Natural killer cell (primary cell): ENCODE measurements around the gene ENO4. TPM values are rescaled to one million over a fixed set of nuclear protein-coding genes. Genes with fewer than 3 reads are reported as not detected.

Experiments
- ATAC-seq, 3 donors: fragments of 150-1000 bp in 2 of 3; fragments of 200-7000 bp in 1 of 3; cut with Tn5 transposase; 1 replicate in 1 of 3; 2 replicates in 2 of 3; pipeline ENCODE4 v1.10.0; 2021; ENCODE audit warnings: mild to moderate bottlenecking in 2 of 3, moderate library complexity in 2 of 3
- DNase-seq, 2 donors: peaks; one replicate each; pipeline versions ENCODE4 v3.0.0 to v3.0.0-alpha.2; 2013 to 2021; ENCODE audit warnings: mixed read lengths in 1 of 2
- H3K27ac ChIP-seq: one replicate; pipeline ENCODE4 v1.5.1; 2013; ENCODE audit warnings: mild to moderate bottlenecking, low read length
- H3K27me3 ChIP-seq: one replicate; pipeline ENCODE4 v1.6.1; 2013; ENCODE audit warnings: low read length; ENCODE audit not compliant: control insufficient read depth, insufficient read depth
- H3K36me3 ChIP-seq: one replicate; pipeline ENCODE4 v1.6.1; 2013; ENCODE audit warnings: low read length; ENCODE audit not compliant: control insufficient read depth, insufficient read depth
- H3K4me1 ChIP-seq: one replicate; pipeline ENCODE4 v1.6.1; 2013; ENCODE audit warnings: low read length; ENCODE audit not compliant: control insufficient read depth, insufficient read depth
- H3K4me3 ChIP-seq: one replicate; pipeline ENCODE4 v1.5.1; 2013; ENCODE audit warnings: low read length
- H3K9me3 ChIP-seq: one replicate; pipeline ENCODE4 v1.6.1; 2013; ENCODE audit warnings: low read length; ENCODE audit not compliant: control insufficient read depth, insufficient read depth
- H3K27ac Mint-ChIP-seq, 2 donors: one replicate each; pipeline ENCODE4 v1.8.0; 2022; ENCODE audit warnings: mild to moderate bottlenecking in 2 of 2, mixed read lengths in 2 of 2, moderate library complexity in 1 of 2
- H3K27me3 Mint-ChIP-seq, 2 donors: one replicate each; pipeline ENCODE4 v1.8.0; 2022; ENCODE audit warnings: low read depth in 2 of 2, mixed read lengths in 2 of 2
- H3K36me3 Mint-ChIP-seq: one replicate; pipeline ENCODE4 v1.8.0; 2022; ENCODE audit warnings: mixed read lengths
- H3K4me1 Mint-ChIP-seq, 2 donors: one replicate each; pipeline ENCODE4 v1.8.0; 2022; ENCODE audit warnings: mixed read lengths in 2 of 2
- H3K4me3 Mint-ChIP-seq: one replicate; pipeline ENCODE4 v1.8.0; 2022; ENCODE audit warnings: mild to moderate bottlenecking, moderate library complexity, mixed read lengths
- H3K9me3 Mint-ChIP-seq, 2 donors: one replicate each; pipeline ENCODE4 v1.8.0; 2022; ENCODE audit warnings: mixed read lengths in 2 of 2
- CTCF ChIP-seq: fragments of 200-600 bp; IDR thresholded peaks from one replicate; pipeline ENCODE4 v1.8.0; 2022; ENCODE audit warnings: antibody characterized with exemption
- WGBS: methylation state at CpG from one replicate; pipeline ENCODE4 v1.1.7; 2013; ENCODE audit warnings: missing lambda C conversion rate; ENCODE audit not compliant: insufficient coverage; 5-methylcytosine and 5-hydroxymethylcytosine counted together
- intact Hi-C: fragments of 100-400 bp; cut with micrococcal nuclease; formaldehyde crosslinking; loops from one replicate; pipeline ENCODE4 v1.14.2; 2022
- total RNA-seq, 4 donors: library from RNA; stranded (reverse); fragments of 120-200 nt in 1 of 4; gene quantifications; one replicate each; pipeline versions ENCODE4 v1.2.3 to v1.2.4, GENCODE V29; 2013 to 2022

ENO4 gene
- total RNA-seq, 3 donors from 2014 or later (not counting 1 experiment from before 2014, with no cell fraction given): not detected

GRCh38 chr10:116926426-116926825, 77.1 kb downstream of the ENO4 start:
- no peak for DNase-seq
- no peak overlapping the region for H3K27ac Mint-ChIP-seq
- Histone ChIP-seq H3K36me3 (no peaks in the 10 kb centered on the region), H3K27ac (no peak overlapping the region), H3K4me1 (no peaks in the 10 kb centered on the region), H3K4me3 (no peak overlapping the region), H3K9me3 (no peaks in the 10 kb centered on the region), H3K27me3 (no peaks in the 10 kb centered on the region)
- no peak for TF ChIP-seq CTCF
- ATAC-seq: no peak
- no peaks in the 10 kb centered on the region for H3K4me1 Mint-ChIP-seq
- H3K36me3 Mint-ChIP-seq: no peaks in the 10 kb centered on the region
- intact Hi-C loops: no loop called here
- no peak overlapping the region for H3K4me3 Mint-ChIP-seq
- WGBS: 88% methylated on average over 1 of the region's 3 CpGs
- no peaks in the 10 kb centered on the region for H3K27me3 Mint-ChIP-seq
- H3K9me3 Mint-ChIP-seq: peaks cover 0 to 3% of the 10 kb centered on the region in 2 donors

GRCh38 chr10:116931806-116932205, 82.5 kb downstream of the ENO4 start:
- Mint-ChIP-seq H3K36me3 (no peaks in the 10 kb centered on the region), H3K9me3 (peaks cover 2 to 5% of the 10 kb centered on the region in 2 donors), H3K27ac (no peak overlapping the region), H3K4me1 (no peaks in the 10 kb centered on the region), H3K4me3 (no peak overlapping the region), H3K27me3 (no peaks in the 10 kb centered on the region)
- intact Hi-C loops: no loop called here
- Histone ChIP-seq H3K27me3 (no peaks in the 10 kb centered on the region), H3K9me3 (no peaks in the 10 kb centered on the region), H3K4me1 (no peaks in the 10 kb centered on the region), H3K4me3 (no peak overlapping the region), H3K36me3 (no peaks in the 10 kb centered on the region), H3K27ac (no peak overlapping the region)
- no peak for DNase-seq
- ATAC-seq: no peak
- WGBS: 95% methylated on average over 6 of the region's 6 CpGs
- TF ChIP-seq CTCF: no peak

Other genes starting within 250 kb of the ENO4 start
- not detected for gene PNLIPRP2, start 228.5 kb upstream of the ENO4 start, total RNA-seq
- gene HSPA12A, start 106.9 kb upstream of the ENO4 start, total RNA-seq: under 1 TPM in 1 of 3 donors, not detected in 2; 0.43 TPM
- 1 to 10 TPM in 2 of 3 donors, under 1 TPM in 1; 0.88 to 1.4 (median 1.1) TPM for gene SHTN1, start 155.7 kb downstream of the ENO4 start, total RNA-seq